Measurements from ENCODE around the gene LOC101059915.
"Not testable (repeated sequence)": the region's sequence is repeated elsewhere in the genome, so short reads cannot be mapped to it uniquely, and the experiment has no call there.

LOC101059915 gene

GRCh38 chrX:71666240-71667223 is 814 bp upstream of the LOC101059915 start:
- CTCF ChIA-PET: no interaction called here
- DNase-seq (ENCODE audit: extremely low spot score): no peak
- TF ChIP-seq NFRKB (IDR thresholded peaks at IDR 0.05): no peak
- no peak for TF ChIP-seq SUZ12 (IDR thresholded peaks at IDR 0.05)
- no peak for TF ChIP-seq SP1 (IDR thresholded peaks at IDR 0.05)
- no peak for TF ChIP-seq ZNF384 (IDR thresholded peaks at IDR 0.05)
- TF ChIP-seq L3MBTL2 (conservative IDR thresholded peaks at IDR 0.05): no peak
- no peak for TF ChIP-seq PKNOX1 (IDR thresholded peaks at IDR 0.05)
- POLR2A ChIA-PET: no interaction called here

- POLR2A ChIA-PET: no interaction called here
- no peak for DNase-seq (ENCODE audit: extremely low spot score)
- no peak for TF ChIP-seq PKNOX1 (IDR thresholded peaks at IDR 0.05)
- no peak for TF ChIP-seq FOXK2 (IDR thresholded peaks at IDR 0.05)
- TF ChIP-seq ELF4 (IDR thresholded peaks at IDR 0.05): no peak
- TF ChIP-seq FOXA1 (IDR thresholded peaks at IDR 0.05): no peak
- TF ChIP-seq ZNF384 (IDR thresholded peaks at IDR 0.05): no peak
- no peak for TF ChIP-seq BHLHE40 (IDR thresholded peaks at IDR 0.05; ENCODE audit: borderline replicate concordance)
- no peak for TF ChIP-seq TARDBP (IDR thresholded peaks at IDR 0.05)
- no peak for TF ChIP-seq LEF1 (IDR thresholded peaks at IDR 0.05; ENCODE audit: borderline replicate concordance)
- no peak for TF ChIP-seq HDGF (IDR thresholded peaks at IDR 0.05; ENCODE audit: borderline replicate concordance)
- no peak for TF ChIP-seq SUZ12 (IDR thresholded peaks at IDR 0.05)
- CTCF ChIA-PET: no interaction called here
Measured at GRCh38 chrX:71668248-71668595, 876 bp downstream of the LOC101059915 start.

GRCh38 chrX:71669492-71669891 is 2.1 kb downstream of the LOC101059915 start:
- no peak for DNase-seq (ENCODE audit: extremely low spot score)
- TF ChIP-seq TARDBP (IDR thresholded peaks at IDR 0.05) (no peak), PKNOX1 (IDR thresholded peaks at IDR 0.05) (no peak), L3MBTL2 (conservative IDR thresholded peaks at IDR 0.05) (no peak), ARNT (IDR thresholded peaks at IDR 0.05) (no peak), SUZ12 (IDR thresholded peaks at IDR 0.05) (no peak), FOXM1 (IDR thresholded peaks at IDR 0.05; ENCODE audit: borderline replicate concordance) (no peak), CTBP1 (IDR thresholded peaks at IDR 0.05; ENCODE audit: borderline replicate concordance) (no peak), NFRKB (IDR thresholded peaks at IDR 0.05) (no peak)
- ChIA-PET POLR2A (no interaction called here), CTCF (interaction anchor here (0.9 kb wide), 1 partner anchor 202 kb away, joined by 3 read pairs; no protein-coding TSS in a partner anchor)

- POLR2A ChIA-PET: not testable (repeated sequence)
- CTCF ChIA-PET: interaction anchor here (0.9 kb wide), 1 partner anchor 201 kb away, joined by 3 read pairs; no protein-coding TSS in a partner anchor
- peak; percentile 54 for DNase-seq (ENCODE audit: extremely low spot score)
Measured at GRCh38 chrX:71669947-71670346, 2.6 kb downstream of the LOC101059915 start.

GRCh38 chrX:71671043-71671780 is 3.9 kb downstream of the LOC101059915 start:
- ChIA-PET CTCF (no interaction called here), POLR2A (no interaction called here)
- TF ChIP-seq SP1 (IDR thresholded peaks at IDR 0.05) (no peak), ELF4 (IDR thresholded peaks at IDR 0.05) (no peak), BHLHE40 (IDR thresholded peaks at IDR 0.05; ENCODE audit: borderline replicate concordance) (no peak), FOXM1 (IDR thresholded peaks at IDR 0.05; ENCODE audit: borderline replicate concordance) (no peak), TARDBP (IDR thresholded peaks at IDR 0.05) (no peak), PKNOX1 (IDR thresholded peaks at IDR 0.05) (no peak), FOXK2 (IDR thresholded peaks at IDR 0.05) (no peak), ARNT (IDR thresholded peaks at IDR 0.05) (no peak), HDGF (IDR thresholded peaks at IDR 0.05; ENCODE audit: borderline replicate concordance) (no peak), ZNF384 (IDR thresholded peaks at IDR 0.05) (no peak), NFRKB (IDR thresholded peaks at IDR 0.05) (no peak), L3MBTL2 (conservative IDR thresholded peaks at IDR 0.05) (no peak)
- DNase-seq (ENCODE audit: extremely low spot score): no peak

- ChIA-PET CTCF (no interaction called here), POLR2A (no interaction called here)
- no peak for DNase-seq (ENCODE audit: extremely low spot score)
- TF ChIP-seq PKNOX1 (IDR thresholded peaks at IDR 0.05) (no peak), ZNF384 (IDR thresholded peaks at IDR 0.05) (no peak), BHLHE40 (IDR thresholded peaks at IDR 0.05; ENCODE audit: borderline replicate concordance) (no peak), TARDBP (IDR thresholded peaks at IDR 0.05) (no peak), FOXA1 (IDR thresholded peaks at IDR 0.05) (no peak), CTBP1 (IDR thresholded peaks at IDR 0.05; ENCODE audit: borderline replicate concordance) (no peak), FOXK2 (IDR thresholded peaks at IDR 0.05) (no peak), ARNT (IDR thresholded peaks at IDR 0.05) (no peak), LEF1 (IDR thresholded peaks at IDR 0.05; ENCODE audit: borderline replicate concordance) (no peak), HDGF (IDR thresholded peaks at IDR 0.05; ENCODE audit: borderline replicate concordance) (no peak), L3MBTL2 (conservative IDR thresholded peaks at IDR 0.05) (no peak)
Measured at GRCh38 chrX:71671938-71672337, 4.6 kb downstream of the LOC101059915 start.

GRCh38 chrX:71675636-71676035 is 8.3 kb downstream of the LOC101059915 start:
- DNase-seq (ENCODE audit: extremely low spot score); CTCF ChIA-PET; POLR2A ChIA-PET: not testable (repeated sequence)

GRCh38 chrX:71676068-71676795 is 8.9 kb downstream of the LOC101059915 start:
- CTCF ChIA-PET; POLR2A ChIA-PET; DNase-seq (ENCODE audit: extremely low spot score): not testable (repeated sequence)

- POLR2A ChIA-PET, CTCF ChIA-PET: not testable (repeated sequence)
Measured at GRCh38 chrX:71677195-71677594, 9.8 kb downstream of the LOC101059915 start.

More at GRCh38 chrX:71677195-71677594, 9.8 kb downstream of the LOC101059915 start:
- DNase-seq (ENCODE audit: extremely low spot score): not testable (repeated sequence)
